HCT116 (cell line): Measurements from ENCODE around the gene SERTAD3.

Source experiments
- CTCF ChIP-seq, 3 experiments: fragments of 200-600 bp in 1 of 3; sonication (generic) in 1 of 3; IDR thresholded peaks in 2 of 3; conservative IDR thresholded peaks in 1 of 3; 2 replicates each; pipeline ENCODE4 v1.5.1; 2012 to 2017; ENCODE audit warnings: low read depth in 2 of 3, low read length in 2 of 3, antibody characterized with exemption in 1 of 3, borderline replicate concordance in 1 of 3, control low read depth in 1 of 3, mild to moderate bottlenecking in 1 of 3, mixed read lengths in 1 of 3, mixed run types in 1 of 3, moderate library complexity in 1 of 3; ENCODE audit not compliant: insufficient read depth in 1 of 3
- EZH2 ChIP-seq: fragments of 200-600 bp; sonication (generic); IDR thresholded peaks from 2 replicates; pipeline ENCODE4 v1.6.1; 2017; ENCODE audit warnings: antibody characterized with exemption, mixed run types
- SIN3A ChIP-seq: IDR thresholded peaks from 2 replicates; pipeline ENCODE4 v1.6.1; 2012; ENCODE audit warnings: low read depth
- SRF ChIP-seq: IDR thresholded peaks from 2 replicates; pipeline ENCODE4 v1.6.1; 2012; ENCODE audit warnings: low read depth
- TCF7L2 ChIP-seq: IDR thresholded peaks from 2 replicates; pipeline ENCODE4 v1.7.0; 2011; ENCODE audit warnings: borderline replicate concordance, inconsistent platforms; ENCODE audit not compliant: insufficient read depth, insufficient read length; ENCODE audit errors: extremely low read depth
- YY1 ChIP-seq: IDR thresholded peaks from 2 replicates; pipeline ENCODE4 v1.6.1; 2011; ENCODE audit warnings: low read length, low read depth, moderate library complexity, mild to moderate bottlenecking; ENCODE audit not compliant: insufficient replicate concordance; ENCODE audit errors: extremely low read depth
- TF ChIP-seq, protein P1 (sequence below): IDR thresholded peaks from 2 replicates; pipeline ENCODE4 v1.6.1; 2012; ENCODE audit warnings: low read depth

DNA sequence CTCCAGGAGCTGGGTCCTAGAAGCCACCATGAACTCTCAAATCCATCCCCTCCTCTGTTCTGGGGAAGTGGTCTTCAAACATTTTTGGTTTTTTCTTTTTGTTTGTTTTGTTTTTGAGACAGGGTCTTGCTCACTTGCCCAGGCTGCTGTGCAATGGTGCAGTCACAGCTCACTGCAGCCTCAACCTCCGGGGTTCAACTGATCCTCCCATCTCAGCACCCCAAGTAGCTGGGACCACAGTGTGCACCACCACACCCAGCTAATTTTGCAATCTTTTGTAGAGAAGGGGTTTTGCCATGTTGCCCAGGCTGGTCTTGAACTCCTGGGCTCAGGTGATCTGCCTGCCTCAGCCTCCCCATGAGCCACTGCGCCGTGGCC, 14.5 kb upstream of the SERTAD3 start:
- no peak for TF ChIP-seq CTCF (IDR thresholded peaks at IDR 0.05 in 2 of 3, conservative IDR thresholded peaks at IDR 0.05 in 1 of 3; ENCODE audit: borderline replicate concordance in 1 of 3, insufficient read depth in 1 of 3, low read depth in 2 of 3, low read length in 2 of 3)
- TF ChIP-seq EZH2 = no peak
- TF ChIP-seq TCF7L2 = no peak
- TF ChIP-seq SIN3A = no peak
- no peak for TF ChIP-seq YY1
- TF ChIP-seq, protein P1, sequence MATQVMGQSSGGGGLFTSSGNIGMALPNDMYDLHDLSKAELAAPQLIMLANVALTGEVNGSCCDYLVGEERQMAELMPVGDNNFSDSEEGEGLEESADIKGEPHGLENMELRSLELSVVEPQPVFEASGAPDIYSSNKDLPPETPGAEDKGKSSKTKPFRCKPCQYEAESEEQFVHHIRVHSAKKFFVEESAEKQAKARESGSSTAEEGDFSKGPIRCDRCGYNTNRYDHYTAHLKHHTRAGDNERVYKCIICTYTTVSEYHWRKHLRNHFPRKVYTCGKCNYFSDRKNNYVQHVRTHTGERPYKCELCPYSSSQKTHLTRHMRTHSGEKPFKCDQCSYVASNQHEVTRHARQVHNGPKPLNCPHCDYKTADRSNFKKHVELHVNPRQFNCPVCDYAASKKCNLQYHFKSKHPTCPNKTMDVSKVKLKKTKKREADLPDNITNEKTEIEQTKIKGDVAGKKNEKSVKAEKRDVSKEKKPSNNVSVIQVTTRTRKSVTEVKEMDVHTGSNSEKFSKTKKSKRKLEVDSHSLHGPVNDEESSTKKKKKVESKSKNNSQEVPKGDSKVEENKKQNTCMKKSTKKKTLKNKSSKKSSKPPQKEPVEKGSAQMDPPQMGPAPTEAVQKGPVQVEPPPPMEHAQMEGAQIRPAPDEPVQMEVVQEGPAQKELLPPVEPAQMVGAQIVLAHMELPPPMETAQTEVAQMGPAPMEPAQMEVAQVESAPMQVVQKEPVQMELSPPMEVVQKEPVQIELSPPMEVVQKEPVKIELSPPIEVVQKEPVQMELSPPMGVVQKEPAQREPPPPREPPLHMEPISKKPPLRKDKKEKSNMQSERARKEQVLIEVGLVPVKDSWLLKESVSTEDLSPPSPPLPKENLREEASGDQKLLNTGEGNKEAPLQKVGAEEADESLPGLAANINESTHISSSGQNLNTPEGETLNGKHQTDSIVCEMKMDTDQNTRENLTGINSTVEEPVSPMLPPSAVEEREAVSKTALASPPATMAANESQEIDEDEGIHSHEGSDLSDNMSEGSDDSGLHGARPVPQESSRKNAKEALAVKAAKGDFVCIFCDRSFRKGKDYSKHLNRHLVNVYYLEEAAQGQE = no peak
- no peak for TF ChIP-seq SRF
